Panc1 (cell line): ENCODE measurements around the gene ATP9A.

Experiments used
- CTCF ChIP-seq: fragments of 450-650 bp; IDR thresholded peaks from 2 replicates; pipeline ENCODE4 v1.5.1; 2017; ENCODE audit warnings: mild to moderate bottlenecking
- POLR2AphosphoS5 ChIP-seq: IDR thresholded peaks from 2 replicates; pipeline ENCODE4 v1.6.1; 2012; ENCODE audit warnings: mild to moderate bottlenecking, low read depth, low read length, moderate library complexity
- REST ChIP-seq, 2 experiments: IDR thresholded peaks; 2 replicates each; pipeline ENCODE4 v1.6.1; 2011 to 2012; ENCODE audit warnings: low read depth in 2 of 2, control low read depth in 1 of 2, low read length in 1 of 2, mild to moderate bottlenecking in 1 of 2, moderate library complexity in 1 of 2; ENCODE audit not compliant: insufficient read depth in 1 of 2
- SIN3A ChIP-seq: IDR thresholded peaks from 2 replicates; pipeline ENCODE4 v1.6.1; 2012; ENCODE audit warnings: low read depth, mild to moderate bottlenecking, low read length, moderate library complexity, borderline replicate concordance; ENCODE audit not compliant: insufficient read depth
- TCF7L2 ChIP-seq: IDR thresholded peaks from 2 replicates; pipeline ENCODE4 v1.6.1; 2011; ENCODE audit warnings: mild to moderate bottlenecking, low read depth, low read length, inconsistent platforms

- TF ChIP-seq CTCF (no peak), POLR2AphosphoS5 (no peak), SIN3A (no peak), REST (IDR thresholded peaks at IDR 0.05; ENCODE audit: insufficient read depth in 1 of 2, low read depth in 2 of 2, low read length in 1 of 2) (no peak), TCF7L2 (no peak)
Measured at GRCh38 chr20:51610111-51610510, 158.1 kb downstream of the ATP9A start.
